C4-2B (cell line): ENCODE data around the gene RHOD.

Source experiments
- H3K27ac ChIP-seq: fragments of 450-650 bp; 2 replicates; pipeline ENCODE4 v1.5.1; 2017
- ZFX ChIP-seq: fragments of 450-650 bp; IDR thresholded peaks from 2 replicates; pipeline ENCODE4 v1.6.1; 2017
- TF ChIP-seq, protein P1 (sequence below): fragments of 450-650 bp; conservative IDR thresholded peaks from 2 replicates; pipeline ENCODE4 v1.5.1; 2017; ENCODE audit warnings: mild to moderate bottlenecking

The RHOD gene

DNA sequence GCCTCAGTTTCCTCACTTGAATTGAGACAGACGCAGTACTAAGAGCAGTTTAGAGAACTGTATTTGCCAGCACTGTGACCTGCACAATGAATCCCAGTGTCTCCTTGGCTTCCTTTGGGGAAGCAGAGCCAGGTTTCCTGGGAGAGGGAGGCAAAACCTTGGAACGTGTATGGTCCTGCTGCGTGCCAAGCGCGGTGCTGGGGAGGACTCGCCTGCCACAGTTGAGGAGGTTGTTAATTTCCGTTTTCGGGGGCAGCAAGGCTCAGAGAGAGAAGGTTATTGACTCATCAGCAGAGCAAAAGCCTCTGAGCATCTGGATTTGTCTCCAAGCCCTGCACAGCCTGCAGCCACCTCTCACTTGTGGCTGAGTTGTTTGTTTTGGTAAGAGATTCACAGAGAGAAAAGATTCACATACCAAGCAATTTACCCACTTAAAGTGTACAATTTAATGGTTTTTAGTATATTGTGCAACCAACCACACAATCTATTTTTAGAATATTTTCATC lies 22.9 kb upstream of the RHOD start:
- TF ChIP-seq, protein P1, sequence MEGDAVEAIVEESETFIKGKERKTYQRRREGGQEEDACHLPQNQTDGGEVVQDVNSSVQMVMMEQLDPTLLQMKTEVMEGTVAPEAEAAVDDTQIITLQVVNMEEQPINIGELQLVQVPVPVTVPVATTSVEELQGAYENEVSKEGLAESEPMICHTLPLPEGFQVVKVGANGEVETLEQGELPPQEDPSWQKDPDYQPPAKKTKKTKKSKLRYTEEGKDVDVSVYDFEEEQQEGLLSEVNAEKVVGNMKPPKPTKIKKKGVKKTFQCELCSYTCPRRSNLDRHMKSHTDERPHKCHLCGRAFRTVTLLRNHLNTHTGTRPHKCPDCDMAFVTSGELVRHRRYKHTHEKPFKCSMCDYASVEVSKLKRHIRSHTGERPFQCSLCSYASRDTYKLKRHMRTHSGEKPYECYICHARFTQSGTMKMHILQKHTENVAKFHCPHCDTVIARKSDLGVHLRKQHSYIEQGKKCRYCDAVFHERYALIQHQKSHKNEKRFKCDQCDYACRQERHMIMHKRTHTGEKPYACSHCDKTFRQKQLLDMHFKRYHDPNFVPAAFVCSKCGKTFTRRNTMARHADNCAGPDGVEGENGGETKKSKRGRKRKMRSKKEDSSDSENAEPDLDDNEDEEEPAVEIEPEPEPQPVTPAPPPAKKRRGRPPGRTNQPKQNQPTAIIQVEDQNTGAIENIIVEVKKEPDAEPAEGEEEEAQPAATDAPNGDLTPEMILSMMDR, result no peak
- TF ChIP-seq ZFX, result no peak
- no peak overlapping the region for H3K27ac ChIP-seq

DNA sequence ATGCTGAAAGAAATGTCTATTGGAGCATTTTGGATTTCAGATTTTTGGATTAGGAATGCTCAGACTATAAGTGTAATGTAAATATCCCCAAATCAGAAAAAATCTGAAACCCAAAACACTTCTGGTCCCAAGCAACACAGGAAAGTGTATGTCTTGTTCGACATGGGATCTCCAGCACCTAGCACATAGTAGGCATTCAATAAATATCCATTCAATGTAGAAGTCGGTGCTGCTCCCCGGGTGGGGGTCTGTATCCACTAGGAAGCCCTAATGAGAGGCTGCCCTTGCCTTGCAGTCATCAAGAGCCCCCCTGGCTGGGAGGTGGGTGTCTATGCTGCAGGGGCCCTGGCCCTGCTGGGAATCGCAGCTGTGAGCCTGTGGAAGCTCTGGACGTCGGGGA lies 22.3 kb upstream of the RHOD start:
- no peak overlapping the region for H3K27ac ChIP-seq
- no peak for TF ChIP-seq ZFX
- TF ChIP-seq, protein P1, result no peak

DNA sequence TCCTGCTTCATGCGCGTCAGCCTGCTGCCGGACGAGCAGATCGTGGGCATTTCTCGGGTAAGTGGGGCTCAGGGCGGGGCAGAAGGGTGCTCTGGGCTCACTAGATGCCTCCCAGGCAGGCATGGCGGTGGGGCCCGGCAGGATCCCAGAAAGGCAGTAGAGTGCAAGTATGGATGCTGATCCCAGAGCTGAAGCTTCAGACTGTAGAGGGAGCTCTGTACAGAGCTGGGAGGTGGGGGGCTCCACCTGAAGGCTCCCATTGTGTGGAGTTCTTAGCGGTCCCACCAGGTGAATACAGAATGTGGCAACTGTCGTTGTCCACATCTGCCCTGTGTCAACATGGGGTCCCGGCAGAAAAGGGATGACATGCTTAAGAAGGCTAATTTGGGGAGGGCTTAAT lies 16.5 kb upstream of the RHOD start:
- H3K27ac ChIP-seq, result no peak overlapping the region
- TF ChIP-seq ZFX, result no peak
- TF ChIP-seq, protein P1, result no peak

DNA sequence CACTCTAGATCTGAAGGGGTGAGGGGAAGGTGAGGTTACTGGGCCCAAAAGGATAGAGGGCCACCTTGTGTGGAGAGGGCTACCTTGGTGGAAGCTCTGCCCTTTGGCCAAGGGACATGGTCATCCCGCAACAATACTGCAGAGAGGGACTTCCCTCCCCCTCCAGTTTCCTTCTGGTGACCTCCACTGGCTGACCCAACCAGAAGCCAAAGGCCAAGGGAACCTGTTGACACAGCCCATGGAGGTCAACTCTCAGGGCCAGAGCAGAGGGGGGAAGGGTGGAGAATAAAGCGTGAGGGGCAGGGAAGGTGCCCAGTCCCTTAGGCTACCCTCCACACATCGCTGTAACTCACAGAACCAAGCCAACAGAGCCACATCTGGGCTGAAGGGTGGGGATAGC lies 15.0 kb upstream of the RHOD start:
- TF ChIP-seq, protein P1, result no peak
- H3K27ac ChIP-seq, result no peak overlapping the region

DNA sequence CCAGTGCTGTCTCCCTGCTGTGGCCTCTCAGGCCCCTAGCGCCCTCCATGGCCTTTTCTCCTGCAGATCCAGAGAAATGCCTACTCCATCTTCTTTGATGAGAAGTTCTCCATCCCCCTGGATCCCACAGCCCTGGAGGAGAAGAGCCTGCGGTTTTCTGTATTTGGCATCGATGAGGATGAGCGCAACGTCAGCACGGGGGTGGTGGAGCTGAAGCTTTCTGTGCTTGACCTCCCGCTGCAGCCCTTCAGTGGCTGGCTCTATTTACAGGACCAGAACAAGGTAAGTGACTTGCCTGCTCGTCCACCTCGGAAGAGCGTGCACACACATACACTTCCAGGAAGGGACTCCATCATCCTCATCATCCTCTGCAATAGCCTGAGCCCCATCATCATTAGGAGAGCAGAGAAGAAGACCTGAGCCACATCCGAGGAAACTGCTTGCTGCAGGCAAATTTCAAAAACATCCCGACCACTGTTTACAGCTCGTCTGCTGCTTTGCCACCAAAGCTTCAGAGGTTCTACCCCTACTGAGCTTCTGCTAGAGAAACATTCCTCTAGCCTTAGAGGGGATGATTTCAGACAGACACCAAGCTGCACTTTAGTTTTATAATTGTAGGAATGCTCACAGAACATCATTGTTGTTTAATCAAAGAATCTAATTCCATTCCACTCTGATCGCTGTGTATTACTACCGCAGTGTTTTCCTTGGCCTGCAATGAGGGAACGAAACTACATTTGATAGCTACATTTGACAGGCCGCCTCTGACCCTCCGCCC lies 12.9 kb upstream of the RHOD start:
- TF ChIP-seq ZFX, result no peak
- TF ChIP-seq, protein P1, result no peak
- H3K27ac ChIP-seq, result no peak overlapping the region

DNA sequence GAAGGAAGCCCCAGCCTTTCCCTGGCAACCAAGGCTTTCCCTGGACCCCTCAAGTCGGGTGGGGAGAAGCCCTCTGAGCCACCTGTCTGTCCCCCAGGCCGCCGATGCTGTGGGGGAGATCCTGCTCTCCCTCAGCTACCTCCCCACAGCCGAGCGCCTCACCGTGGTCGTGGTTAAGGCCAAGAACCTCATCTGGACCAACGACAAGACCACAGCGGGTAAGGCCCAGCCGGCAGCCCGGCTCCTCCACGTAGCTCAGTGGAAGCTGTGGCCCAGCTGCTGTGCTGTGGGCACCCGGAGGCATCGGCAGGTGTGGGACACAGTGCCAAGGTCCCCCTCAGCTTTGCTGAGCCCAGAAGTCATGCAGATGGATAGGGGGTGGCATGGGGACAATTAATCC lies 12.2 kb upstream of the RHOD start:
- H3K27ac ChIP-seq, result no peak overlapping the region

DNA sequence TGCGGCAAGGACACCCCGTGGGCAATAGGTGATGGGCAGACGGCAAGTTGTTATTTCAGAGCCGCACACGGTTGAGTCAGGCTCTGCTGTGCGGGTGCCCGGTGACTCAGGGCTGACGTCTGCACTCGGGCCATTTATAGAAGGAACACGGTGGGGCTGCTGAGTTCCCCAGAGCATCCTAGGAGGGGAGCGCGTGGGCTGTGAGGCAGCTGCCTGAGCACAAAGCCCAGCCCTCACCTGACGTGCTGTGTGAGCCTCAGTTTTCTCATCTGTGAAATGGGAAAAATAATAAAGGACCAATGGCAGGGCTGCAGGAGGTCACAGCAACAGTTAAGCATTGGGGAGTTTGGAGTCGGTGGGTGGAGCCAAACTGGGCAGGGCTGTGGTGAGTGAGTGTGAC lies 11.3 kb upstream of the RHOD start:
- no peak for TF ChIP-seq ZFX
- TF ChIP-seq, protein P1, result no peak
- no peak overlapping the region for H3K27ac ChIP-seq

More for the DNA sequence above, 12.2 kb upstream of the RHOD start:
- TF ChIP-seq, protein P1, result no peak
- no peak for TF ChIP-seq ZFX
